ENCODE measurements around the gene RHOH.

The RHOH gene

DNA sequence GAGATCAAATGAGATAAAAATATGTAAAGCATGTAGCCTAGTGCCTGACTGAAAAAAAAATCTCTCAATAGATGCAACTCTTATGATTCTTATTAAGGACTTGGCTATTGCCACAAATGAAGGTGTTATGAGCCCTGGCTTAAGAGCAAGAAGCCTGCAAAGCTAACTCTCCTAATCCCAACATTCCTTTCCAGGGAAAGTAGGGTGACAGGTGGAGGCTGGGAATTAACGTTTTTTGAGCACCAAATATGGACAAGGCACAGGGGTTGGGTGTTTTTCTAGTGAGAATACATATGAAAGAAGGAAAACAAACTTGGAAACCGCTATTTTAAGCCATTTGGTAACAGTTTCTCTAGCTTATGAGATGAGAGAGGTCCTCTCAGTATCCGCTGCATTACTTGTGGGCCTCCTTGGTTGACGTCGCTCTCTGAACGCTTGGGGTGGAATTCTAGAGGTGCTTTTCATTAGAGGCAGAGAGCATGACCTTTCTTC, 2.4 kb downstream of the RHOH start:
- in situ Hi-C loops (cut with HindIII; ENCODE audit: low pct_ligation_motif_present, low sequenced_read_pairs): no loop called here
- H3K27ac ChIP-seq: no peak overlapping the region
- H3K4me3 ChIP-seq (ENCODE audit: low read depth, low read length): no peak overlapping the region
- TF ChIP-seq, protein P1, sequence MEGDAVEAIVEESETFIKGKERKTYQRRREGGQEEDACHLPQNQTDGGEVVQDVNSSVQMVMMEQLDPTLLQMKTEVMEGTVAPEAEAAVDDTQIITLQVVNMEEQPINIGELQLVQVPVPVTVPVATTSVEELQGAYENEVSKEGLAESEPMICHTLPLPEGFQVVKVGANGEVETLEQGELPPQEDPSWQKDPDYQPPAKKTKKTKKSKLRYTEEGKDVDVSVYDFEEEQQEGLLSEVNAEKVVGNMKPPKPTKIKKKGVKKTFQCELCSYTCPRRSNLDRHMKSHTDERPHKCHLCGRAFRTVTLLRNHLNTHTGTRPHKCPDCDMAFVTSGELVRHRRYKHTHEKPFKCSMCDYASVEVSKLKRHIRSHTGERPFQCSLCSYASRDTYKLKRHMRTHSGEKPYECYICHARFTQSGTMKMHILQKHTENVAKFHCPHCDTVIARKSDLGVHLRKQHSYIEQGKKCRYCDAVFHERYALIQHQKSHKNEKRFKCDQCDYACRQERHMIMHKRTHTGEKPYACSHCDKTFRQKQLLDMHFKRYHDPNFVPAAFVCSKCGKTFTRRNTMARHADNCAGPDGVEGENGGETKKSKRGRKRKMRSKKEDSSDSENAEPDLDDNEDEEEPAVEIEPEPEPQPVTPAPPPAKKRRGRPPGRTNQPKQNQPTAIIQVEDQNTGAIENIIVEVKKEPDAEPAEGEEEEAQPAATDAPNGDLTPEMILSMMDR (IDR thresholded peaks at IDR 0.05; ENCODE audit: low read depth, low read length, missing control alignments): no peak
- H3K36me3 ChIP-seq (replicated peaks): no peaks in the 10 kb centered on the region
- no peaks in the 10 kb centered on the region for H3K27me3 ChIP-seq (replicated peaks)
- no peak for DNase-seq

DNA sequence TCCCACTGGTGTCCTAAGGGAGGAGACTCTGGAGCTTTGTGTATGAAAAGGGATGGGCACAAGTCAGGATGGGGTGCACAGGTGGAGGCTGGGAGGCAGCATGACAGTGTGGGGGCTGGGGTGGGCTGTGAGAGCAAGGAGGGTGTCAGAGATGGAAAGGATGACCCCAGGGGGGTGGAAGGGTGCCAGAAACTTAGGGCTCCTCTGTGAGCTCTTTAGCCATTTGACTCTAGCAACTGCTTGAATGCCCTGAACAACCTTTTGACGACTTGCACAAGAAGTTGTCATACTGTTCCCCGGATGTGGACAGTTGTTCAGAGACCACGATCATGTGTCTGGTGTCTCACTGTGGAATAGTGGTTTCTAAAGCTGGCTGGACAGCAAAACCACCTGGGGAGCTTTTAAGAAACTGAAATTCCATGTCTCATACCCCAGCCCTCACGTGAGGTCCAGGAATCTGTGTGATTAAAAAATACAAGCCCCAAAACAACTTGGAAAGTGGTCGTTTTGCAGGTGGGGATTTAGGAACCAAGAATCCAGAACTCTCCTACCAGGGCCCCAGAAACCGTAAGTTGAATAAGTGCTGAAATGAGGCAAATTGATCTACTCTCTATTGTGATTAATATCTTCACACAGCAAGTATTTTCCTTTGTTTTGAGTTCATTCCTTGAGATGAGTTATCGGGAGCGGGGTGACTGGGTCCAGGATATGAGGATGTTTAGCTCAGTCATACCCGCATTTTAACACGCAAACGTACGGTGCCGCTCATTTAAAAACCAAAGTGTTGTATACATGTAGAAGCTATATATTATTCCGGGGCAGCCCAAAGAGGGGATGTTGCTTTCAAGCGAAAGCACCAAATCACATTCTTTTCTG, 3.4 kb downstream of the RHOH start:
- DNase-seq: no peak
- TF ChIP-seq, protein P1 (IDR thresholded peaks at IDR 0.05; ENCODE audit: low read depth, low read length, missing control alignments): no peak
- Histone ChIP-seq H3K36me3 (replicated peaks) (no peaks in the 10 kb centered on the region), H3K4me3 (ENCODE audit: low read depth, low read length) (no peak overlapping the region), H3K27ac (no peak overlapping the region), H3K27me3 (replicated peaks) (no peaks in the 10 kb centered on the region)
- in situ Hi-C loops (cut with HindIII; ENCODE audit: low pct_ligation_motif_present, low sequenced_read_pairs): no loop called here

DNA sequence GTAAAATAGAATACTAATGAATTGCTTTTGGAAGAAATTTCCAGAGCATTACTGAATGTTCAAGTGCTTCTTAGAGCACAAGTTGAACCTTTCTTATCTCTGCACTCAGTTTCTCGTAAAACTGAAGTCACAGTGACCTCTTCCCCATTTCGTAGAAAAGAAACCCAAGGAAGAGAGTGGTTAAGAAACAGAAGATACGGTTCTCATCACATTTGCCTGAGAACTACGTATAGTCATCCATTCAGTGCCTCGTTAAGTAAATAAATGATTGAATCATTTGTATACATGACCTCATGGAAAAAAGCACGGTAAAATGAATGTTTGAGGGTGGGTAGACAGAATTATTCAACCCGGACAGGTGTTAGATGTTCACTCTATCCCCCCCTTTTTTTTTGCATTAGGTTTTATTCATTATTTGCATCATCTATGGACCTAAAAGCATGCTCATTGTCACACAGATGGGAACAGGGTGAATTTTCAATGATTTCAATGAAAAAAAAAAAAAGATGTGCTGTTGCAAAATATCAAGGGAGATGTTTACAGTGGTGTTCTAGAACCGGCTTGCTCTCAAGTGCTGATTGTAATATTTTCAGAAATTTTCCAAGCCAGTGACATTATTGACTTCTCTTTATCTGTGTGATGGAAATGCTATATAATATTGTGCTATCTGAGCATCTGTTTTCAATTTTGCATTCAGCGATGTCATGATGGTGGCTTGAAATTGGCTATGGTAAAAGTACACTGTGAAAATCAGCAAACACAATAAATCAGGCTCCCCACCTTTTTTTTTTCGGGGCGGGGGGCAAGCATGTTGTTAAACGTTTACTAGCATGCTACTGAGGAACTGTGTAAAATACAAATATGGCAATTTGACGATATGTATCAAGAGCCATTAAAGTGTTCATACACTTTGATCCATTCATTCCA, 4.3 kb downstream of the RHOH start:
- no peaks in the 10 kb centered on the region for H3K27me3 ChIP-seq (replicated peaks)
- no peak for DNase-seq
- TF ChIP-seq, protein P1 (IDR thresholded peaks at IDR 0.05; ENCODE audit: low read depth, low read length, missing control alignments): no peak
- no peak overlapping the region for H3K4me3 ChIP-seq (ENCODE audit: low read depth, low read length)
- H3K27ac ChIP-seq: no peak overlapping the region
- no peaks in the 10 kb centered on the region for H3K36me3 ChIP-seq (replicated peaks)
- in situ Hi-C loops (cut with HindIII; ENCODE audit: low pct_ligation_motif_present, low sequenced_read_pairs): no loop called here

DNA sequence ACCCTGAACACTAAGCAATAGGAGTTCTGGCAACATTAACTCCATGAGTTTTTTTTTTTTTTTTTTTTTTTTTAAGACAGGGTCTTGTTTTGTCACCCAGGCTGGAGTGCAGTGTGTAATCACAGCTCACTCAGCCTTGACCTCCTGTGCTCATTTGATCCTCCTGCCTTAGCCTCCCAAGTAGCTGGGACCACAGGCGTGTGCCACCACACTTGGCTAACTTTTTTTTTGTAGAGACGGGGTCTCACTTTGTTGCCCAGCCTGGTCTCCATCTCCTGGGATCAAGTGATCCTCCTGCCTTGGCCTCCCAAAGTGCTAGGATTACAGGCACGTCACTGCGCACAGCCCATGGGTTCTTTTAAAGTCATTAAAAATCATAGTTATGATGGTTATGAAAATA, 5.1 kb downstream of the RHOH start:
- TF ChIP-seq, protein P1 (IDR thresholded peaks at IDR 0.05; ENCODE audit: low read depth, low read length, missing control alignments): no peak
- H3K27ac ChIP-seq: no peak overlapping the region
- no peaks in the 10 kb centered on the region for H3K36me3 ChIP-seq (replicated peaks)
- in situ Hi-C loops (cut with HindIII; ENCODE audit: low pct_ligation_motif_present, low sequenced_read_pairs): no loop called here
- H3K27me3 ChIP-seq (replicated peaks): no peaks in the 10 kb centered on the region
- H3K4me3 ChIP-seq (ENCODE audit: low read depth, low read length): no peak overlapping the region
- no peak for DNase-seq

DNA sequence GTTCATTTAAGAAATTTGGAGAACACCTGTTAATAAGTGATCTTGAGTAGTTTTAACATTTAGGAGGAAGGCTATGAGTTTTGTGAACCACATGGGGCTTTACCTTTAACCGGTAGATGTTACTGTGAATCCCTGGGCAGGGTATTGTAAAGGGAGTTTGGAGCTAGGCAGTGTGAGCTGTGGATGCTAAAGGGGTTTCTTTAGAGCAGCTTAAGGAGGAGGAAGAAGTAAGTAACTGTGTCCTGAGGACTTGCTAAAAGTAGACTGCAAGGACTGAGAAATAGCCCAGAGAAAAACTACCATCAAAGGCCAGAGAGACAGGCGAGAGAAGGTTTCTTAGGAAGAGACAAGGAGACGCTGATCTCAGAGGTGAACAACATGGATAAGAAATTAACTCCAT, 5.6 kb downstream of the RHOH start:
- DNase-seq: no peak
- no peak overlapping the region for H3K27ac ChIP-seq
- in situ Hi-C loops (cut with HindIII; ENCODE audit: low pct_ligation_motif_present, low sequenced_read_pairs): no loop called here
- no peak overlapping the region for H3K4me3 ChIP-seq (ENCODE audit: low read depth, low read length)
- H3K36me3 ChIP-seq (replicated peaks): no peaks in the 10 kb centered on the region
- TF ChIP-seq, protein P1 (IDR thresholded peaks at IDR 0.05; ENCODE audit: low read depth, low read length, missing control alignments): no peak
- no peaks in the 10 kb centered on the region for H3K27me3 ChIP-seq (replicated peaks)

Measured in brain microvascular endothelial cell (primary cell).